Measurements from ENCODE around the gene CLSTN3.

Gene CLSTN3

GRCh38 chr12:7129872-7130691, at the start of gene CLSTN3:
Gene CLSTN3, plus strand, starts transcription at chr12:7130371. Its CDS starts 278 bp downstream, at chr12:7130649.
- DNase-seq: peak; percentile 58 to 73 (median 67)

GRCh38 chr12:7081037-7081436, 49.1 kb upstream of the CLSTN3 start:
- DNase-seq: no peak

GRCh38 chr12:7083125-7083524, 47.0 kb upstream of the CLSTN3 start:
- no peak for DNase-seq

GRCh38 chr12:7089196-7089871, 40.8 kb upstream of the CLSTN3 start:
- no peak for DNase-seq

- DNase-seq: no peak
These were observed 39.8 kb upstream of the CLSTN3 start for GRCh38 chr12:7090222-7090998.

GRCh38 chr12:7091171-7091570, 39.0 kb upstream of the CLSTN3 start:
- no peak for DNase-seq

GRCh38 chr12:7091660-7092228, 38.4 kb upstream of the CLSTN3 start:
- DNase-seq: no peak

GRCh38 chr12:7092229-7092985, 37.8 kb upstream of the CLSTN3 start, which contains the start of gene C1R:
Gene C1R, minus strand, starts transcription at chr12:7092445. Its CDS starts 57 bp downstream, at chr12:7092388.
- DNase-seq: peak; percentile 31 to 64 (median 42)

- DNase-seq: no peak
These were observed 37.1 kb upstream of the CLSTN3 start for GRCh38 chr12:7092986-7093460.

GRCh38 chr12:7093486-7093885, 36.7 kb upstream of the CLSTN3 start:
- DNase-seq: no peak

- DNase-seq: no peak
These were observed 36.3 kb upstream of the CLSTN3 start for GRCh38 chr12:7093892-7094291.

- DNase-seq: no peak
These were observed 33.9 kb upstream of the CLSTN3 start for GRCh38 chr12:7096006-7096932.

GRCh38 chr12:7096979-7097378, 33.2 kb upstream of the CLSTN3 start:
- DNase-seq: no peak

GRCh38 chr12:7099290-7099996, 30.7 kb upstream of the CLSTN3 start:
- no peak for DNase-seq

- DNase-seq: no peak
These were observed 29.9 kb upstream of the CLSTN3 start for GRCh38 chr12:7100239-7100638.

- no peak for DNase-seq
These were observed 29.0 kb upstream of the CLSTN3 start for GRCh38 chr12:7101047-7101693.

- DNase-seq: no peak
These were observed 28.5 kb upstream of the CLSTN3 start for GRCh38 chr12:7101694-7102131.

GRCh38 chr12:7102582-7102981, 27.6 kb upstream of the CLSTN3 start:
- no peak for DNase-seq

- no peak for DNase-seq
These were observed 26.2 kb upstream of the CLSTN3 start for GRCh38 chr12:7103837-7104584.

All from activated CD4-positive, CD25-positive, alpha-beta regulatory T cell (primary cell).